Measurements from ENCODE around the gene ZNF467.

ZNF467 gene

GRCh38 chr7:149808311-149808710, 34.9 kb upstream of the ZNF467 start:
- no peak for DNase-seq (ENCODE audit: low read depth)

DNA sequence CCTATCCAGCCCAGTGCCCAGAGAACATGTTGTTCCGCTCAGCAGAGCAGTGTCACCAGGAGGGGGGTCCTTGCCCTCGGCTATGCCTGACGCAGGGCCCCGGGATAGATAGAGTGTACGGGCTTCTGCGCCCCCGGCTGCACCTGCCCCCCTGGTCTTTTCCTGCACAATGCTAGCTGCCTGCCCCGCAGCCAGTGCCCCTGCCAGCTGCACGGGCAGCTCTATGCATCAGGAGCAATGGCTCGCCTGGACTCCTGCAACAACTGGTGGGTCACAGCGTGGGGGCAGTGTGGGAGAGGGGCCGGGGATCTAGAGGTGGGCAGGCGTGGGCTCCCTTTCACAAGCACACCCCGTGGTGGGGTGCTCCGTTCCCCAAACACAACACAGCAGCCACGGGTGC, 33.3 kb upstream of the ZNF467 start:
- DNase-seq (ENCODE audit: low read depth), result no peak

DNA sequence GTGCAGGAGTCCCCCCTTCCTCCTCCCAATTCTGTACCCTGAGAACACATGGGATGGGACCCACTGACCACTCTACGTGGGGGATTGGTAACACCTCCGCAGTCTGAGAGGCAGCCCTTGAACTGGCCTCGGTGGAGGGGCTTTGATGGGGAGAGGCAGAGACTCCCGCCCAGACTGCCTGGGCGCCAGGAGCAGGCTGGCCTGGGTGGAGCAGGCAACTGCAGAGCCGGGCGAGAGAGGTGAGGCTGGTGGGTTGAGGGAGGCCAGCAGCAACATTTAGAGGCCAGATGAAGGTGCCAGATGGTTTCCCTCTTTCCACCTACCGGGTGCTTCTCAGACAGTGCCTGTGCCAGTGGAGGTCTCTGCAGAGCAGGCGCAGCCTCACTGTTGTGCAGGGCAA, 30.7 kb upstream of the ZNF467 start:
- no peak for DNase-seq (ENCODE audit: low read depth)

- DNase-seq (ENCODE audit: low read depth), result no peak
Measured at GRCh38 chr7:149803551-149804074, 30.2 kb upstream of the ZNF467 start.

DNA sequence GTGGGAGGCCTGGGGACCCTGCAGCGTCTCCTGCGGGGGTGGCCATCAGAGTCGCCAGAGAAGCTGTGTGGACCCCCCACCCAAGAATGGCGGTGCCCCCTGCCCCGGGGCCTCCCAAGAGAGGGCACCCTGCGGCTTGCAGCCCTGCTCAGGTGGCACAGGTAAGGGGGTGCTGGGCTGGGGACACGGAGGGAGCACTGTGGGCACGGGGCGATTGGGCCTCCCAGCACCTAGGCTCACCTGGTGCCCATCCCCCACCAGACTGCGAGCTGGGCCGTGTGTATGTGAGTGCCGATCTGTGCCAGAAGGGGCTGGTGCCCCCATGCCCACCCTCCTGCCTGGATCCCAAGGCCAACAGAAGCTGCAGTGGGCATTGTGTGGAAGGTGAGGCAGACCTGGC, 29.6 kb upstream of the ZNF467 start:
- DNase-seq (ENCODE audit: low read depth), result no peak

GRCh38 chr7:149801816-149802215, 28.4 kb upstream of the ZNF467 start:
- DNase-seq (ENCODE audit: low read depth), result no peak

GRCh38 chr7:149801002-149801566, 27.7 kb upstream of the ZNF467 start:
- DNase-seq (ENCODE audit: low read depth), result no peak

- DNase-seq (ENCODE audit: low read depth), result no peak
Measured at GRCh38 chr7:149800169-149800555, 26.8 kb upstream of the ZNF467 start.

DNA sequence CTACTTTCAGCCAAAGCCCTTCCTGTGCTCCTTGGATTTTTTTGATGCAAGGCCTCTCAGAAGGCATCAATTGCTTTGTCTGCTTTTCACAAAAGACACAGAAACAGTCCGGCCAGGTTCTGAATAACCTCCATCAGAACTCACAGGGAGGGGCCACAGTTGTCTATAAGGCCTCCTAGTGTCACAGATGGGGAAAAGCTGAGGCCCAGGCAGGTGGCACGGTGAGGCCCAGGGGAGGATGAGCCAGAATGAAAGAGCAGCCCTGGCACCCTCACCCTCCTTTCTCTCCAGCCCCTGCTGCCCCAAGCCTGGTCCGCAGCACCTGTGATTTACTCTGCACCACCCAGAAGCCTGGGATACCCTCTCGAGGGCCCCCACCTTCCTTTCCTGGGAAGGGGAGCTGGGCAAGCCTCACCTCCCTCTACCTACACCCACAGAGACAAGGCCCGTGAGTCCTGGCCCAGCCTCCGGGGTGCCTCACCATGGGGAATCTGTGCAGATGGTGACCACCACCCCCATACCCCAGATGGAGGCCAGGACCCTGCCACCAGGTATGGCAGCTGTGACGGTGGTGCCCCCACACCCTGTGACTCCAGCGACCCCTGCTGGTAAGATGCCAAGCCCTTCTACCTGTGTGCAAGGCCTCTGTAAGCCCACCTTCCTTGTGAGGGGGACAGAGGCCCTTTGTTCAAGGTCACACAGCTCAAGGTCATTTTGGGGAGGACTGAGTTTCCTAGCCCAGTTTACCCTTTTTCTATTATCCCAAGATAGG, 26.2 kb upstream of the ZNF467 start:
- no peak for DNase-seq (ENCODE audit: low read depth)

GRCh38 chr7:149797771-149798170, 24.4 kb upstream of the ZNF467 start:
- no peak for DNase-seq (ENCODE audit: low read depth)

DNA sequence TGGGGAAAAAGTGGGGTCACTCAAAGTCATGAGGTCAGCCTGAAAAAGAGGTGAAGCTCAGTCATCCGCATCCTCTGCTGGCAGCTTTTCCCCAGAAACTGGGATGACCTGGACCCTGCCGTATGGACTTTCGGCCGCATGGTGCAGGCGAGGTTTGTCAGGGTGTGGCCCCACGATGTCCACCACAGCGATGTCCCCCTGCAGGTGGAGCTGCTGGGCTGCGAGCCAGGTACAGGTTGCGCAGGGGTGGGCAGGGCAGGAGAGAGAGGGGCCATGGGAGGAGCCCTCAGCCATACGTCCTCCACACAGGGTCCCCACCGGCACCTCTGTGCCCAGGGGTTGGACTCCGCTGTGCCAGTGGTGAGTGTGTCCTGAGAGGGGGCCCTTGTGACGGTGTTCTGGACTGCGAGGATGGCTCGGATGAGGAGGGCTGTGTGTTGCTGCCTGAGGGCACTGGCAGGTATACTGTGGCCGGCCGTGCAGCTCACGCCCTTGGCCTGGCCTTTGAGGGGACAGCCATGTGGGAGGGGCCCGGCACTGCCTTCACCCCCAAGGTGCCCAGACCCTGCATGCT, 23.0 kb upstream of the ZNF467 start:
- no peak for DNase-seq (ENCODE audit: low read depth)

GRCh38 chr7:149795126-149795525, 21.7 kb upstream of the ZNF467 start:
- DNase-seq (ENCODE audit: low read depth), result no peak

DNA sequence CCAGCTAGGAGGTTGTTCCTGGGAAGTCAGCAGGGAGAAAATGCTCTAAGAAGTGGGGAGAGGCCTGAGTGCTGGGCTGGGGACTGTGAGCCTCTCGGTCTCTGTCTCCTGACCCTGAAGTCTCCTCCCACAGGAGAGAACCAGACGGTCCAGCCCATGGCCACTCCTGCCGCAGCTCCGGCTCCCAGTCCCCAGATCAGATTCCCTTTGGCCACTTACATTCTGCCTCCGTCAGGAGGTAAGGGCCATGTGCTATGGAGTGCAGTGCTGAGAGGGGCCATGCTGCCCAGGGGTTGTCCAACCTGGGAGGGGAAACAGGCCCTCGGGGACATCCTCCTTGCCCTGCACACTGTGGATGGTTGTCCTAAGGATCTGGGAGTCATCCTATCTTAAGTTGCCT, 21.3 kb upstream of the ZNF467 start:
- DNase-seq (ENCODE audit: low read depth), result no peak

GRCh38 chr7:149793261-149793660, 19.9 kb upstream of the ZNF467 start:
- DNase-seq (ENCODE audit: low read depth), result no peak

GRCh38 chr7:149792220-149792595, 18.8 kb upstream of the ZNF467 start:
- DNase-seq (ENCODE audit: low read depth), result no peak

DNA sequence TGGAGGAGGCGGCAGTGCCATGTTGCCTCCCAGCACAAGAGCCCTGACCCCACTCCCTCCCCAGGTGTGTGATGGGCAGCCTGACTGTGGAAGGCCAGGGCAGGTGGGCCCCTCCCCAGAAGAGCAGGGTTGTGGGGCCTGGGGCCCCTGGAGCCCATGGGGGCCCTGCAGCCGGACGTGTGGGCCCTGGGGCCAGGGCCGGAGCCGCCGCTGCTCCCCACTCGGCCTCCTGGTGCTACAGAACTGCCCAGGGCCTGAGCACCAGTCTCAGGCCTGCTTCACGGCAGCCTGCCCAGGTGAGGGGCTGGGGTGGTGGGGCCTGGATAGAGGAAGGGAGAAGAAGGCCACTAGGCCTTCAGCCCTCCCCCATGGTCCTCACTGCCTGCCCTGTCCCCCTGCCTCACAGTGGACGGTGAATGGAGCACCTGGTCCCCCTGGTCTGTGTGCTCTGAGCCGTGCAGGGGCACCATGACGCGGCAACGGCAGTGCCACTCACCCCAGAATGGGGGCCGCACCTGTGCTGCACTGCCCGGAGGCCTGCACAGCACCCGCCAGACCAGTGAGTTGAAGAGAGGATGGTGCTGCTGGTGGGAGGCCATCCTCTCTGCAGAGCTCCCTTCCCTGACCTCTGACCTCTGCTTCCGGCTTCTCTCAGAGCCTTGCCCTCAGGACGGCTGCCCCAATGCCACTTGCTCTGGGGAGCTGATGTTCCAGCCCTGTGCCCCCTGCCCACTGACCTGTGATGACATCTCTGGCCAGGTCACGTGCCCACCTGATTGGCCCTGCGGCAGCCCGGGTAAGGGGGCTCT, 18.2 kb upstream of the ZNF467 start:
- DNase-seq (ENCODE audit: low read depth), result no peak

DNA sequence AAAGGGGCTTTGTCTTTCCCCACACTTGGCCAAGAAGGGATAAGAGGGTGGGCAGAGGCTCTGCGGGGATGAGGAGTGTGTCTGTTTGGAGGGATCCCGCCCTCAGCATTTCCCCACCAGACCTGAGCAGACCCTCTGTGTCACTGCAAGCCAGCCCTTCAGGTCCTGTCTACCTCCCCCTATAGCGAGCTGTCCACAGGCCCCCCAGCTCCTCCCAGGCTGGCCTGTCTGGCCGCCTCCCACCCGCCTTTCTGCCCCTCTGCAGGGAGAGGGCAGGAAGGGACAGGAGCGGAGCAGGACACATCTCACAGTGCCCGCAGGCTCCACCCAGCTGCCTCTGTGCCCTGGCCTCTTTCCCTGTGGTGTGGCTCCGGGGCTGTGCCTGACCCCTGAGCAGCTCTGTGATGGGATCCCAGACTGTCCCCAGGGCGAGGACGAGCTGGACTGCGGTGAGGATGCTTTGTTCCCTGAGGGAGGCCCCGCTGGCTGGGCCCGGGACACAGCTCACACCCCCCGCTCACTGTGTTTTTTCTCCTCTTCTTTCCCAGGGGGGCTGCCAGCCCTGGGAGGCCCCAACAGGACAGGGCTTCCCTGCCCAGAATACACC, 17.5 kb upstream of the ZNF467 start:
- no peak for DNase-seq (ENCODE audit: low read depth)

GRCh38 chr7:149790146-149790548, 16.8 kb upstream of the ZNF467 start:
- no peak for DNase-seq (ENCODE audit: low read depth)

- no peak for DNase-seq (ENCODE audit: low read depth)
Measured at GRCh38 chr7:149789101-149789500, 15.7 kb upstream of the ZNF467 start.

DNA sequence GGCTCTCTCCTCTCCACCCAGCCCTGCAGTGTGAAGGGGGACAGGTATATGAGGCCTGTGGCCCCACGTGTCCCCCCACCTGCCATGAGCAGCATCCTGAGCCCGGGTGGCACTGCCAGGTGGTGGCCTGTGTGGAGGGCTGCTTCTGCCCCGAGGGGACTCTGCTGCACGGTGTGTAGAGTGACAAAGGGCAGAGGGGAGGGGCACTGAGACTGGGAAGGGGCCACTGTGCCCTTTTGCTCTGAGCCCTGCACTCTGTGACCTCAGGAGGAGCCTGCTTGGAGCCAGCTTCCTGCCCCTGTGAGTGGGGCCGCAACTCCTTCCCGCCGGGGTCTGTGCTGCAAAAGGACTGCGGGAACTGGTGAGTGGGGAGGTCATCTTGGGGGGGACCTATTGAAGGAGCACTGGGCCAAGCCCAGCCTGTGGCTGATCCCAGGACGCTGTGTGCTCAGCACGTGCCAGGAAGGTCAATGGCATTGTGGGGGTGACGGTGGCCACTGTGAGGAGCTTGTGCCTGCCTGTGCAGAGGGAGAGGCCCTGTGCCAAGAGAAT, 15.0 kb upstream of the ZNF467 start:
- no peak for DNase-seq (ENCODE audit: low read depth)

- DNase-seq (ENCODE audit: low read depth), result no peak
Measured at GRCh38 chr7:149787428-149788299, 14.3 kb upstream of the ZNF467 start.
